Measurements from ENCODE around the gene MAP3K2.

DNA sequence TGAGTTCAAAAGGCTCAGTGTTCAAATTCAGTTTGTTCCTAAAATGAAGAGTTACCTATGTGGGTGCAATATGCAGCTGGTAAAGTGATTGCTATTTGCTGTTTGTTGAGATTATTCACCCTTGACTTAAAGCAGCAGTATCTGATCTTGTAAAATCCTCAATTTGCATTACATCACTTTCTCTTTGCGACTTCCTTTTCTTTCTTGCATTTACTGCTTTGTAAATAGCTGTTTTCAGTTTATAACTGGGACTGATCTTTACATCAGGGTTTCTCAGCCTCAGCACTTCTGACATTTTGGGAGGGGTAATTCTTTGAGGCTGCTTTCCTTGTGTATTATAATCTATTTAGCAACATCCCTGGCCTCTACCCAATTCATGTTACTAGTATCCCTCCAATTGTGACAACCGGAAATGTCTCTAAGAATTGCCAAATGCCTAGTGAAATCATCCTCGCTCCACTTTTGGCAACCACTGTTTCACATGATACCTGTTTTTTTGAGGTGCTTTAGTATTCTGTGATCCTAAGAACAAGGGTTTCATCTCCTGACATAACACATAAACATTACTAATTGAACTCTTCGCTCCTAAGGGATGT, 81.7 kb downstream of the MAP3K2 start:
- TF ChIP-seq CTCF (IDR thresholded peaks at IDR 0.05), result no peak
- TF ChIP-seq POLR2A (IDR thresholded peaks at IDR 0.05), result no peak

Measured in suprapubic skin (tissue), 3 donors.